ENCODE measurements around the gene CEP55.

Gene CEP55

GRCh38 chr10:93567277-93568104 lies 71.1 kb downstream of the CEP55 start:
- no peak for DNase-seq

- no peak for DNase-seq
These were observed 71.6 kb downstream of the CEP55 start for GRCh38 chr10:93568105-93568390.

- DNase-seq: no peak
These were observed 74.0 kb downstream of the CEP55 start for GRCh38 chr10:93570383-93570782.

- no peak for DNase-seq
These were observed 76.2 kb downstream of the CEP55 start for GRCh38 chr10:93572606-93573005.

GRCh38 chr10:93573051-93573909 lies 76.9 kb downstream of the CEP55 start:
- no peak for DNase-seq

GRCh38 chr10:93573924-93574323 lies 77.5 kb downstream of the CEP55 start:
- no peak for DNase-seq

- no peak for DNase-seq
These were observed 80.5 kb downstream of the CEP55 start for GRCh38 chr10:93576888-93577287.

- no peak for DNase-seq
These were observed 81.2 kb downstream of the CEP55 start for GRCh38 chr10:93577565-93577964.

All from activated CD4-positive, alpha-beta T cell treated with anti-CD3 and anti-CD28 coated beads for 4 hours (primary cell).